Kidney epithelial cell (primary cell): ENCODE data around the gene RAD1. TPM values are rescaled to one million over a fixed set of nuclear protein-coding genes. Genes with fewer than 3 reads are reported as not detected.

Experiments
- DNase-seq: peaks from one replicate; pipeline ENCODE4 v3.0.0-alpha.2; 2010; ENCODE audit warnings: low read depth
- H3K27me3 ChIP-seq: 2 replicates; pipeline ENCODE4 v1.6.0; 2011; ENCODE audit warnings: low read length; ENCODE audit not compliant: control insufficient read depth, insufficient read depth
- H3K36me3 ChIP-seq: 2 replicates; pipeline ENCODE4 v1.5.1; 2011; ENCODE audit warnings: low read length; ENCODE audit not compliant: control insufficient read depth, insufficient read depth
- H3K4me3 ChIP-seq: 2 replicates; pipeline ENCODE4 v1.5.1; 2011; ENCODE audit warnings: low read depth, mild to moderate bottlenecking, control low read depth, low read length
- CTCF ChIP-seq: IDR thresholded peaks from 2 replicates; pipeline ENCODE4 v1.5.1; 2011; ENCODE audit warnings: mild to moderate bottlenecking, moderate library complexity, low read length, control low read depth, inconsistent platforms; ENCODE audit not compliant: insufficient read depth, poor library complexity, severe bottlenecking
- total RNA-seq: library from RNA; depleted of rRNA; stranded (reverse); fragments of >200 nt; gene quantifications from 2 replicates; pipeline ENCODE4 v1.2.3, GENCODE V29; 2015

RAD1 gene
- total RNA-seq, 1 donor from 2014 or later, result 17.9 TPM

GRCh38 chr5:34886392-34887119 lies 28.7 kb downstream of the RAD1 start:
- H3K36me3 ChIP-seq, result no peaks in the 10 kb centered on the region
- no peak for TF ChIP-seq CTCF
- no peak for DNase-seq
- no peaks in the 10 kb centered on the region for H3K27me3 ChIP-seq
- H3K4me3 ChIP-seq, result no peak overlapping the region

GRCh38 chr5:34881246-34881645 lies 34.1 kb downstream of the RAD1 start:
- DNase-seq, result no peak
- Histone ChIP-seq H3K36me3 (no peaks in the 10 kb centered on the region), H3K4me3 (no peak overlapping the region), H3K27me3 (no peaks in the 10 kb centered on the region)
- no peak for TF ChIP-seq CTCF

- DNase-seq, result no peak
- TF ChIP-seq CTCF, result no peak
- Histone ChIP-seq H3K4me3 (no peak overlapping the region), H3K27me3 (no peaks in the 10 kb centered on the region), H3K36me3 (no peaks in the 10 kb centered on the region)
Observed at GRCh38 chr5:34876275-34876674, 39.0 kb downstream of the RAD1 start.

GRCh38 chr5:34870382-34870781 lies 44.9 kb downstream of the RAD1 start:
- Histone ChIP-seq H3K36me3 (no peaks in the 10 kb centered on the region), H3K4me3 (no peak overlapping the region), H3K27me3 (no peaks in the 10 kb centered on the region)
- TF ChIP-seq CTCF, result no peak
- DNase-seq, result no peak

- TF ChIP-seq CTCF, result no peak
- H3K27me3 ChIP-seq, result no peaks in the 10 kb centered on the region
- no peak overlapping the region for H3K4me3 ChIP-seq
- no peaks in the 10 kb centered on the region for H3K36me3 ChIP-seq
- no peak for DNase-seq
Observed at GRCh38 chr5:34869256-34869655, 46.0 kb downstream of the RAD1 start.

- Histone ChIP-seq H3K27me3 (no peaks in the 10 kb centered on the region), H3K4me3 (no peak overlapping the region), H3K36me3 (no peaks in the 10 kb centered on the region)
- no peak for DNase-seq
- TF ChIP-seq CTCF, result no peak
Observed at GRCh38 chr5:34868791-34869190, 46.5 kb downstream of the RAD1 start.
